LNCAP (cell line): ENCODE results near the gene WNK4.

Experiments used
- TF ChIP-seq, protein P1 (sequence below): fragments of 450-650 bp; IDR thresholded peaks from 2 replicates; pipeline ENCODE4 v1.5.1; 2017; ENCODE audit warnings: mild to moderate bottlenecking

Gene WNK4

DNA sequence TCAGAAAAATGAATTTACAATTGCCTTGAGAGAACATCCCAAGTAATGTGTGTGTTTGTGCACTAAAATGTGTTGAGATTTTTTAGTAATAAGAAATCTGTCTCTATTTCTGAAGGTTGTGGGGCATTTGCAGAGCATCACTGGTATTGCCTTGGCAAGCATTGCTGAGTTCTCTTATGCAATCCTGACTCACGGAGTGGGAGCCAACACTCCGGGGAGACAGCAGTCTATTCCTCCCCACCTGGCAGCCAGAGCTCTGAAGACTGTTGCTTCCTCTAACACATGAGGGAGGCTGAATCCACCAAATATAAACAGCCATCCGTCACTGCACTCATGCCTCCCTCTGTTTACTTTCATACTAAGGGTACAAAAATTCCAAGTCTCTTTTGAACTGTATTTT lies 28.8 kb downstream of the WNK4 start:
- TF ChIP-seq, protein P1, sequence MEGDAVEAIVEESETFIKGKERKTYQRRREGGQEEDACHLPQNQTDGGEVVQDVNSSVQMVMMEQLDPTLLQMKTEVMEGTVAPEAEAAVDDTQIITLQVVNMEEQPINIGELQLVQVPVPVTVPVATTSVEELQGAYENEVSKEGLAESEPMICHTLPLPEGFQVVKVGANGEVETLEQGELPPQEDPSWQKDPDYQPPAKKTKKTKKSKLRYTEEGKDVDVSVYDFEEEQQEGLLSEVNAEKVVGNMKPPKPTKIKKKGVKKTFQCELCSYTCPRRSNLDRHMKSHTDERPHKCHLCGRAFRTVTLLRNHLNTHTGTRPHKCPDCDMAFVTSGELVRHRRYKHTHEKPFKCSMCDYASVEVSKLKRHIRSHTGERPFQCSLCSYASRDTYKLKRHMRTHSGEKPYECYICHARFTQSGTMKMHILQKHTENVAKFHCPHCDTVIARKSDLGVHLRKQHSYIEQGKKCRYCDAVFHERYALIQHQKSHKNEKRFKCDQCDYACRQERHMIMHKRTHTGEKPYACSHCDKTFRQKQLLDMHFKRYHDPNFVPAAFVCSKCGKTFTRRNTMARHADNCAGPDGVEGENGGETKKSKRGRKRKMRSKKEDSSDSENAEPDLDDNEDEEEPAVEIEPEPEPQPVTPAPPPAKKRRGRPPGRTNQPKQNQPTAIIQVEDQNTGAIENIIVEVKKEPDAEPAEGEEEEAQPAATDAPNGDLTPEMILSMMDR = no peak

DNA sequence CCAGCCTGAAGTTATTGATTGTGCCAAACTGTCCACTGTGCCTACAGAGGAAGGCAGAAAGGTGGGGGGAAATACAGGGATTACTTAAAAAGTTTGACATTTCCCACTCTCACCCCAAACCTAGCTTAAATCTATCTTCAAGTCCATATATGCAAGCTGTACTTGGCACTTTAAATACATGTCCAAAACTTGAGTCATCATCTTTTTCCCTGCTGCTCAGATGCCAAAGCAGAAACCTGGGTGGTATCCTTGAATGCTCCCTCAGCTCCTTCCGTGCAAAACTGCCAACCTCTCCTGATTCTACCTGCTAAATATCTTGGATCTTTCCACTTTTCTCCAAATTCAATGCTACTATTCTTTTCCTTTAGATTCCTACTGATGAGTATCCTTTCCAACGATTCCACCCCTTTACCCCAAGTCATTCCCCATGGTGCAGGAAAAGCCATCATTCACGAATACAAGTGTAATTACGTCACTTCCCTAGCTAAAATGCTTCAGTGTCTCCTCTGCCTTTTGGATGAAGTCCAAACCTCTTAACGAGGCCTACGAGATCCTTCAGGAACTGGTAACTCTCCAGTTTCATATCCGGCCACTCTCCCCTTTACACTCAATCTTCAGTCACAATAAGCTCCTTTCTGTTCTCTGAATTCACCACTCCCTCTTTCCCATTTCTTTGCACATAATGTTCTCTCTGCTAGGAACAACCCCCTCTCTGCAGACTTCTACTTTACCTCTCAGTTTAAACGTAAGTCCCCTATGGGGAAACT lies 34.4 kb downstream of the WNK4 start:
- TF ChIP-seq, protein P1 = no peak

DNA sequence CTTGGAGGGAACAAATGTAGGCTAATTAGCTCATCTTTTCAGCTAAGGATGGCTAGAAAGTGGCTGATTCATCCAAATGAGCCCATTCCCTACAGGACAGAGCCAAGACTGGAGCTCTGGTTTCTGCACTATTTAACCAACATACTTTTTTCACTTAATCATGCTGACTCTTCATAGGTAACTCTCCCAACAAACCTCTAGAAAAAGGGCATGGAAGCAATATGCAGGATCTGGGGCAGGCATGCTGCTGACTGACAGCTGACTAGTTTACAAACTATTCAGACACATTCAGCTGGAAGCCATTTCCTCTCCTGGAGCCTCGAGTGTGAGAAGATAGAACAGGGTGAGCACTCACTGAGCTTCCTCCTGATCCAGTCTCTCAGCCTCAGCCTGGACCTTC lies 37.5 kb downstream of the WNK4 start:
- TF ChIP-seq, protein P1 = no peak

DNA sequence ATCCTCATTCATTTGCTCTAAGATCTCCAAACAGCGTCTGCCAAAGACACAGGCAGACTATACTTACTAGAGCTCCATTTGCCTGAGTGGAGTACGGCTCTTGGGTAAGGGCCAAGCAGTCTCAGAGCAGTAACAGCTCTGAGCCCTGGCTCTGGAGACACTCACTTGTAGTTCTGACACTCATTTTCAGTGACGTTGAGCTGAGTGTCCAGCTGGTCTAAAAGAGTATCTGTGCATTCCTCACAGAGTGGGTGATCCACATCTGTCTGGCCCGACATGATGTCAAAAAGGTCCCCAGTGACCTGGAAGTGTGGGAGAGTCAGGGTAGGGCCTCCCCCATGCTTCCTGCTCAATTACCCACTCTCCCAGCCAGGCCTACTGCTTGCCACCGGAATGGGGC lies 38.0 kb downstream of the WNK4 start:
- TF ChIP-seq, protein P1 = no peak

DNA sequence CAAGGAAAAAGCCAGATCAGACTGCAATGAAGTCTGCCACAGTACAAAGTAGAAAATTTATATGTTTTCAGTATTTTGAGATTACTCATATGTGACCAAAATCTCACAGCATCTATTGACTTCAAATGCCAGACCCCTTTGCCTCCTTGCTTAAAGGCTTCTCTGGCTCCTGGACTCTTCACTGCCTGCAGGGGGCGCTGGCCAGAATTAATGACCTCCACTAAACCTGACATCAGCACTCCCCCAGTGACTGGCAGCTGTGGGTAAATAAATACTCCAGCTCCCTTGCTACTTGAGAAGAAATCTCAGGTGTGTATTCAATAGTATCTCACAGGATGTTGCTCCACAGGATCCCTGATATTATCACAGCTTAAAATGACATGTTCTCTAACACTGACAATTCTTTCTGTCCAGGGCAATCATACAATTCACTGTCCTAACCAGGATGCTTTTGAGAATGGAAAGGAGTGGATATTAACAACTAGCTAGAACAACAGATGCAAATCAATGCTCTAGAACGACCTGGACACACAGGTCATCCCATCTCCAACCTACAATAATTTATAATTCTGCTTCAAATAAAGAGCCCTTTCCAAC lies 39.6 kb downstream of the WNK4 start:
- TF ChIP-seq, protein P1 = peak; percentile 84

DNA sequence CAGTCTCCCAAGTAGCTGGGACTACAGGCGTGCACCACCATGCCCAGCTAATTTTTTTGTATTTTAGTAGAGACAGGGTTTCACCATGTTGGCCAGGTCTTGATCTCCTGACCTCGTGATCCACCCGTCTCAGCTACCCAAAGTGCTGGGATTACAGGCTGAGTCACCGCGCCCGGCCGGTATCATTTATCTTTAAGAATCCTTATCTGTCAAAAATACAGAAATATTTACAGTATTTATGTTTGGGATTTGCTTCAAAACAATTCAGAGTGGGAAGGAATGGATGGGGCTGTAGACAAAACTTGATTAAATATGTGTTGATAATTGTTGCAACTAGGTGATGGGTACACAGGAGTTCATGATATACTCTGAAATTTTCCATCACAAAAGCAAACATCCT lies 40.8 kb downstream of the WNK4 start:
- TF ChIP-seq, protein P1 = no peak

DNA sequence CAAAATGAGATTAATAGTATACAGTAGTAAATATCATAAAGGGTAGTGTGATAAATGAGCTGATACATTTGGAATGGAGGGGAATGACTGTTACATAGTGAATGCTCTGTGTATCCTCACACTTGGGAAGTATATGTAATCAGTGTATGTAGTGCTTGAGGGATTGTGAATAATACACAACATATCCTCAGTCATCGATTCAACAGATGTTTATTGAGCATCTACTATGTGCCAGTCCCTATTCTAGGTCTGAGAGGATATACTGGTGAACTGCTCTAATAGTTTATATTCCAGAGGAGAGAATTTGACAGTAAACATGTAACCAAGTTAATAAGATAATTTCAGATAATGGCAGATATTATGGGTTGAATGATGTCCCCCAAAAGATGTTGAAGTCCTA lies 47.1 kb downstream of the WNK4 start:
- TF ChIP-seq, protein P1 = no peak
